Neural progenitor cell (in vitro differentiated cells): Measurements from ENCODE around the gene CELF4. TPM values are rescaled to one million over a fixed set of nuclear protein-coding genes. Genes with fewer than 3 reads are reported as not detected.

Experiments
- DNase-seq: peaks from one replicate; pipeline ENCODE4 v3.0.0-alpha.2; 2016; ENCODE audit warnings: low spot score
- H2AFZ ChIP-seq: fragments of 200-600 bp; sonication (generic); replicated peaks from 2 replicates; pipeline ENCODE4 v1.6.1; 2016; ENCODE audit warnings: antibody characterized with exemption
- H3F3A ChIP-seq: fragments of 200-600 bp; sonication (generic); 2 replicates; pipeline ENCODE4 v1.6.1; 2016; ENCODE audit warnings: antibody characterized with exemption, low read depth
- H3K27ac ChIP-seq: fragments of 200-600 bp; sonication (generic); 2 replicates; pipeline ENCODE4 v1.5.1; 2016; ENCODE audit warnings: mild to moderate bottlenecking
- H3K27me3 ChIP-seq: fragments of 200-600 bp; sonication (generic); 2 replicates; pipeline ENCODE4 v1.6.1; 2016; ENCODE audit warnings: mild to moderate bottlenecking, moderate library complexity
- H3K36me3 ChIP-seq: fragments of 200-600 bp; sonication (generic); 2 replicates; pipeline ENCODE4 v1.5.1; 2016
- H3K4me1 ChIP-seq: fragments of 200-600 bp; sonication (generic); 2 replicates; pipeline ENCODE4 v1.6.1; 2016; ENCODE audit warnings: mixed run types
- H3K4me2 ChIP-seq: fragments of 200-600 bp; sonication (generic); 2 replicates; pipeline ENCODE4 v1.6.1; 2016
- H3K4me3 ChIP-seq: fragments of 200-600 bp; sonication (generic); 2 replicates; pipeline ENCODE4 v1.5.1; 2016
- H3K79me2 ChIP-seq: fragments of 200-600 bp; sonication (generic); 2 replicates; pipeline ENCODE4 v1.6.1; 2016; ENCODE audit warnings: low read depth
- H3K9ac ChIP-seq: fragments of 200-600 bp; sonication (generic); 2 replicates; pipeline ENCODE4 v1.6.1; 2016
- H3K9me3 ChIP-seq: fragments of 200-600 bp; sonication (generic); 2 replicates; pipeline ENCODE4 v1.5.1; 2016; ENCODE audit warnings: low read depth
- H4K20me1 ChIP-seq: fragments of 200-600 bp; sonication (generic); 2 replicates; pipeline ENCODE4 v1.6.1; 2016; ENCODE audit warnings: low read depth
- H3K27ac Mint-ChIP-seq: 3 replicates; pipeline ENCODE4 v1.8.0; 2021; ENCODE audit warnings: mixed read lengths
- H3K27me3 Mint-ChIP-seq: 2 replicates; pipeline ENCODE4 v1.8.0; 2022; ENCODE audit warnings: low read depth, mild to moderate bottlenecking, inconsistent platforms, moderate library complexity, mixed read lengths; ENCODE audit not compliant: insufficient read depth
- H3K36me3 Mint-ChIP-seq: 3 replicates; pipeline ENCODE4 v1.8.0; 2021; ENCODE audit warnings: mixed read lengths
- H3K4me1 Mint-ChIP-seq: 3 replicates; pipeline ENCODE4 v1.8.0; 2021; ENCODE audit warnings: mixed read lengths
- H3K4me3 Mint-ChIP-seq: 3 replicates; pipeline ENCODE4 v1.8.0; 2021; ENCODE audit warnings: mild to moderate bottlenecking, moderate library complexity, mixed read lengths
- H3K9me3 Mint-ChIP-seq: 3 replicates; pipeline ENCODE4 v1.8.0; 2020; ENCODE audit warnings: mixed read lengths
- CTCF ChIP-seq: fragments of 200-600 bp; sonication (generic); IDR thresholded peaks from 2 replicates; pipeline ENCODE4 v1.5.1; 2017; ENCODE audit warnings: antibody characterized with exemption, mild to moderate bottlenecking
- EZH2 ChIP-seq: fragments of 200-600 bp; sonication (generic); IDR thresholded peaks from 2 replicates; pipeline ENCODE4 v1.6.1; 2017; ENCODE audit warnings: antibody characterized with exemption, mild to moderate bottlenecking, moderate library complexity
- EZH2phosphoT487 ChIP-seq: fragments of 200-600 bp; sonication (generic); IDR thresholded peaks from 2 replicates; pipeline ENCODE4 v1.6.1; 2017; ENCODE audit warnings: antibody characterized with exemption
- total RNA-seq: library from RNA; depleted of rRNA; stranded (reverse); fragments of >200 nt; gene quantifications from 2 replicates; pipeline ENCODE4 v1.2.3, GENCODE V29; 2015; ENCODE audit warnings: low replicate concordance

CELF4 gene
- total RNA-seq, 1 donor from 2014 or later: 1.8 TPM

- H3K36me3 ChIP-seq: no peaks in the 10 kb centered on the region
- no peaks in the 10 kb centered on the region for H4K20me1 ChIP-seq
- no peak overlapping the region for H3K4me3 Mint-ChIP-seq
- no peak overlapping the region for H3K27ac Mint-ChIP-seq
- no peaks in the 10 kb centered on the region for H3K36me3 Mint-ChIP-seq
- DNase-seq: peak; percentile 49
- H3K27me3 Mint-ChIP-seq: peaks cover 10% of the 10 kb centered on the region
- no peak overlapping the region for H3K4me2 ChIP-seq
- peaks cover 20% of the 10 kb centered on the region for H3K4me1 ChIP-seq
- H3K4me3 ChIP-seq: no peak overlapping the region
- H2AFZ ChIP-seq: no peak overlapping the region
- no peaks in the 10 kb centered on the region for H3K9me3 Mint-ChIP-seq
- no peaks in the 10 kb centered on the region for H3K79me2 ChIP-seq
- H3K4me1 Mint-ChIP-seq: peaks cover 4% of the 10 kb centered on the region
- peaks cover 5% of the 10 kb centered on the region for H3F3A ChIP-seq
- H3K9me3 ChIP-seq: no peaks in the 10 kb centered on the region
- no peaks in the 10 kb centered on the region for H3K27me3 ChIP-seq
- no peak overlapping the region for H3K9ac ChIP-seq
- H3K27ac ChIP-seq: no peak overlapping the region
- TF ChIP-seq EZH2phosphoT487: no peak
- TF ChIP-seq EZH2: no peak
- TF ChIP-seq CTCF: peak; percentile 65
These were observed 283.1 kb downstream of the CELF4 start for GRCh38 chr18:37282386-37283037.

GRCh38 chr18:37280701-37281393 lies 284.8 kb downstream of the CELF4 start:
- Mint-ChIP-seq H3K9me3 (no peaks in the 10 kb centered on the region), H3K4me1 (peaks cover 5% of the 10 kb centered on the region), H3K4me3 (no peak overlapping the region), H3K27ac (no peak overlapping the region), H3K36me3 (no peaks in the 10 kb centered on the region), H3K27me3 (peaks cover 9% of the 10 kb centered on the region)
- Histone ChIP-seq H3K9ac (no peak overlapping the region), H3K27ac (no peak overlapping the region), H2AFZ (no peak overlapping the region), H4K20me1 (no peaks in the 10 kb centered on the region), H3K79me2 (no peaks in the 10 kb centered on the region), H3F3A (peaks cover 19% of the 10 kb centered on the region), H3K4me3 (no peak overlapping the region), H3K9me3 (no peaks in the 10 kb centered on the region), H3K4me2 (no peak overlapping the region), H3K36me3 (no peaks in the 10 kb centered on the region), H3K4me1 (peaks cover 31% of the 10 kb centered on the region), H3K27me3 (no peaks in the 10 kb centered on the region)
- TF ChIP-seq EZH2phosphoT487: no peak
- no peak for TF ChIP-seq EZH2
- TF ChIP-seq CTCF: no peak
- DNase-seq: no peak

GRCh38 chr18:37277804-37278203 lies 287.8 kb downstream of the CELF4 start:
- Histone ChIP-seq H3K27ac (peak overlapping the region; percentile 58), H2AFZ (peak overlapping the region; percentile 45), H3K9ac (no peak overlapping the region), H3K4me1 (peaks cover 27% of the 10 kb centered on the region), H3K9me3 (no peaks in the 10 kb centered on the region), H3K79me2 (no peaks in the 10 kb centered on the region), H3K4me3 (no peak overlapping the region), H3K27me3 (no peaks in the 10 kb centered on the region), H3F3A (peaks cover 19% of the 10 kb centered on the region), H4K20me1 (no peaks in the 10 kb centered on the region), H3K4me2 (peak overlapping the region; percentile 63), H3K36me3 (no peaks in the 10 kb centered on the region)
- no peak for DNase-seq
- H3K27me3 Mint-ChIP-seq: peaks cover 9% of the 10 kb centered on the region
- H3K4me3 Mint-ChIP-seq: no peak overlapping the region
- H3K4me1 Mint-ChIP-seq: peaks cover 6% of the 10 kb centered on the region
- TF ChIP-seq EZH2: no peak
- TF ChIP-seq CTCF: no peak
- no peak for TF ChIP-seq EZH2phosphoT487
- peaks cover 7% of the 10 kb centered on the region for H3K9me3 Mint-ChIP-seq
- peaks cover 3% of the 10 kb centered on the region for H3K36me3 Mint-ChIP-seq
- no peak overlapping the region for H3K27ac Mint-ChIP-seq
